SK-N-SH (cell line): ENCODE data around the gene SURF4. TPM values are rescaled to one million over a fixed set of nuclear protein-coding genes. Genes with fewer than 3 reads are reported as not detected.
"Not testable (repeated sequence)": the region's sequence is repeated elsewhere in the genome, so short reads cannot be mapped to it uniquely, and the experiment has no call there.

Experiments used
- CTCF ChIA-PET: fragments of 300-600, 350-600 bp; formaldehyde crosslinking; extraction: SDS; loops from one replicate; lab custom pipeline; 2021; lab: Yijun Ruan, JAX
- POLR2A ChIA-PET: fragments of 350-600 bp; sonication (Branson Sonifier 250); formaldehyde crosslinking; extraction: SDS; loops from one replicate; lab custom pipeline; 2020; ENCODE audit warnings: antibody characterized with exemption, inconsistent platforms; lab: Yijun Ruan, JAX
- DNase-seq: peaks from one replicate; pipeline ENCODE4 v3.0.0; 2012
- H2AFZ ChIP-seq: fragments of 200-600 bp; sonication (generic); 2 replicates; pipeline ENCODE4 v1.8.1; 2016; ENCODE audit warnings: antibody characterized with exemption, mild to moderate bottlenecking, low read depth
- H3F3A ChIP-seq: fragments of 200-600 bp; sonication (generic); replicated peaks from 2 replicates; pipeline ENCODE3; 2016; ENCODE audit warnings: antibody characterized with exemption, mild to moderate bottlenecking; ENCODE audit not compliant: insufficient read depth
- H3K27ac ChIP-seq, 2 experiments: fragments of 200-500 bp in 1 of 2; fragments of 200-600 bp in 1 of 2; sonication (Bioruptor generic) in 1 of 2; sonication (generic), shearing (Covaris generic) in 1 of 2; 2 replicates each; pipeline versions ENCODE4 v1.5.1 to v1.6.1; 2014 to 2016; ENCODE audit warnings: low read depth in 2 of 2, inconsistent platforms in 1 of 2, low read length in 1 of 2, mild to moderate bottlenecking in 1 of 2, mixed read lengths in 1 of 2
- H3K27me3 ChIP-seq: fragments of 200-600 bp; sonication (generic), shearing (Covaris generic); 2 replicates; pipeline ENCODE4 v1.6.1; 2016; ENCODE audit warnings: mixed run types; ENCODE audit not compliant: insufficient read depth
- H3K36me3 ChIP-seq, 2 experiments: fragments of 200-500 bp in 1 of 2; fragments of 200-600 bp in 1 of 2; sonication (Bioruptor generic) in 1 of 2; sonication (generic) in 1 of 2; replicated peaks in 1 of 2; 2 replicates each; pipeline versions ENCODE3 to v1.5.1; 2014 to 2016; ENCODE audit warnings: low read length in 1 of 2, mild to moderate bottlenecking in 1 of 2; ENCODE audit not compliant: insufficient read depth in 2 of 2, control insufficient read depth in 1 of 2
- H3K4me1 ChIP-seq, 2 experiments: fragments of 200-500 bp in 1 of 2; fragments of 200-600 bp in 1 of 2; sonication (Bioruptor generic) in 1 of 2; sonication (generic), shearing (Covaris generic) in 1 of 2; 2 replicates each; pipeline versions ENCODE4 v1.5.1 to v1.6.1; 2014 to 2016; ENCODE audit warnings: low read depth in 1 of 2, low read length in 1 of 2, mixed run types in 1 of 2; ENCODE audit not compliant: insufficient read depth in 2 of 2, control insufficient read depth in 1 of 2
- H3K4me2 ChIP-seq: fragments of 200-600 bp; sonication (generic), shearing (Covaris generic); 2 replicates; pipeline ENCODE4 v1.6.1; 2017; ENCODE audit warnings: mixed run types
- H3K4me3 ChIP-seq, 2 experiments: fragments of 200-500 bp in 1 of 2; fragments of 200-600 bp in 1 of 2; sonication (Bioruptor generic) in 1 of 2; sonication (generic), shearing (Covaris generic) in 1 of 2; 2 replicates each; pipeline versions ENCODE4 v1.5.1 to v1.8.1; 2014 to 2016; ENCODE audit warnings: low read depth in 2 of 2, inconsistent platforms in 1 of 2, low read length in 1 of 2, mild to moderate bottlenecking in 1 of 2, mixed read lengths in 1 of 2, moderate library complexity in 1 of 2
- H3K79me2 ChIP-seq: fragments of 200-600 bp; sonication (generic); 2 replicates; pipeline ENCODE4 v1.8.1; 2017; ENCODE audit warnings: mild to moderate bottlenecking; ENCODE audit not compliant: insufficient read depth
- H3K9ac ChIP-seq: fragments of 200-600 bp; sonication (generic); 2 replicates; pipeline ENCODE4 v1.6.1; 2017; ENCODE audit warnings: mixed run types
- H3K9me2 ChIP-seq: fragments of 200-600 bp; sonication (generic); 2 replicates; pipeline ENCODE4 v1.6.1; 2017; ENCODE audit warnings: mixed run types
- H3K9me3 ChIP-seq: fragments of 200-600 bp; sonication (generic); 2 replicates; pipeline ENCODE4 v1.6.1; 2017; ENCODE audit warnings: mixed run types, mild to moderate bottlenecking, moderate library complexity
- H4K20me1 ChIP-seq: fragments of 200-600 bp; sonication (generic); 2 replicates; pipeline ENCODE4 v1.6.1; 2017; ENCODE audit warnings: mild to moderate bottlenecking, mixed run types; ENCODE audit not compliant: insufficient read depth
- ELF1 ChIP-seq: IDR thresholded peaks from 2 replicates; pipeline ENCODE4 v1.4.0; 2012
- GABPA ChIP-seq: IDR thresholded peaks from 2 replicates; pipeline ENCODE4 v1.4.0; 2012; ENCODE audit warnings: low read depth, mild to moderate bottlenecking
- GATA2 ChIP-seq: sonication (generic); formaldehyde crosslinking; IDR thresholded peaks from 2 replicates; pipeline ENCODE4 v1.5.0; 2020; ENCODE audit warnings: mild to moderate bottlenecking, missing genetic modification reagents
- JUND ChIP-seq: IDR thresholded peaks from 2 replicates; pipeline ENCODE4 v1.4.0; 2012
- MEF2A ChIP-seq: IDR thresholded peaks from 2 replicates; pipeline ENCODE4 v1.4.0; 2012; ENCODE audit warnings: low read depth, borderline replicate concordance
- RCOR1 ChIP-seq: fragments of 150-350 bp; IDR thresholded peaks from 2 replicates; pipeline ENCODE4 v1.6.1; 2017; ENCODE audit warnings: antibody characterized with exemption, low read length
- RFX5 ChIP-seq: IDR thresholded peaks from 2 replicates; pipeline ENCODE4 v1.6.1; 2012; ENCODE audit warnings: mild to moderate bottlenecking, improper control_type of control experiment, low read length
- SIN3A ChIP-seq: IDR thresholded peaks from 2 replicates; pipeline ENCODE4 v1.6.1; 2012; ENCODE audit warnings: low read depth, mild to moderate bottlenecking, low read length, moderate library complexity, borderline replicate concordance
- TCF12 ChIP-seq: IDR thresholded peaks from 2 replicates; pipeline ENCODE4 v1.4.0; 2012
- YY1 ChIP-seq: IDR thresholded peaks from 2 replicates; pipeline ENCODE4 v1.4.0; 2012; ENCODE audit warnings: low read depth, mild to moderate bottlenecking
- WGBS: methylation state at CpG from one replicate; pipeline ENCODE4 v1.1.6; 2017; ENCODE audit warnings: low lambda C conversion rate; 5-methylcytosine and 5-hydroxymethylcytosine counted together
- polyA plus RNA-seq, 3 experiments: library from polyadenylated mRNA; depleted of rRNA; stranded (reverse); fragments of >200 nt; gene quantifications; 2 replicates each; pipeline ENCODE4 v1.2.3, GENCODE V29; 2012
- TF ChIP-seq, protein P1 (sequence below): IDR thresholded peaks from 2 replicates; pipeline ENCODE4 v1.4.0; 2012; ENCODE audit warnings: low read depth
- TF ChIP-seq, protein P2 (sequence below): fragments of 200-600 bp; sonication (generic); IDR thresholded peaks from 2 replicates; pipeline ENCODE4 v1.6.1; 2017; ENCODE audit warnings: antibody characterized with exemption, mild to moderate bottlenecking, moderate library complexity

The SURF4 gene
- polyA plus RNA-seq, 1 of the 3 experiments (the other 2 are of a cell fraction) = 165 TPM

- Histone ChIP-seq H3K4me1 (no peaks in the 10 kb centered on the region), H3K36me3 (no peaks in the 10 kb centered on the region), H3F3A (no peaks in the 10 kb centered on the region), H3K9ac (no peak overlapping the region), H3K9me2 (no peaks in the 10 kb centered on the region), H4K20me1 (no peaks in the 10 kb centered on the region), H3K79me2 (no peaks in the 10 kb centered on the region), H3K9me3 (no peaks in the 10 kb centered on the region), H3K27me3 (no peaks in the 10 kb centered on the region), H3K27ac (no peak overlapping the region), H3K4me3 (no peak overlapping the region), H3K4me2 (no peak overlapping the region), H2AFZ (no peak overlapping the region)
- POLR2A ChIA-PET = no interaction called here
- CTCF ChIA-PET = interaction anchor here (1.0 kb wide), 1 partner anchor 17 kb away, joined by 3 read pairs; no protein-coding TSS in a partner anchor
- no peak for DNase-seq
- no peak for TF ChIP-seq JUND
- TF ChIP-seq GABPA = no peak
- TF ChIP-seq GATA2 (CRISPR knock-in tag) = no peak
- no peak for TF ChIP-seq TCF12
- TF ChIP-seq ELF1 = no peak
- no peak for TF ChIP-seq YY1
- no peak for TF ChIP-seq SIN3A
- TF ChIP-seq RCOR1 = no peak
- TF ChIP-seq RFX5 = no peak
- TF ChIP-seq, protein P1, sequence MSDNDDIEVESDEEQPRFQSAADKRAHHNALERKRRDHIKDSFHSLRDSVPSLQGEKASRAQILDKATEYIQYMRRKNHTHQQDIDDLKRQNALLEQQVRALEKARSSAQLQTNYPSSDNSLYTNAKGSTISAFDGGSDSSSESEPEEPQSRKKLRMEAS = no peak
- no peak for TF ChIP-seq MEF2A
- TF ChIP-seq, protein P2, sequence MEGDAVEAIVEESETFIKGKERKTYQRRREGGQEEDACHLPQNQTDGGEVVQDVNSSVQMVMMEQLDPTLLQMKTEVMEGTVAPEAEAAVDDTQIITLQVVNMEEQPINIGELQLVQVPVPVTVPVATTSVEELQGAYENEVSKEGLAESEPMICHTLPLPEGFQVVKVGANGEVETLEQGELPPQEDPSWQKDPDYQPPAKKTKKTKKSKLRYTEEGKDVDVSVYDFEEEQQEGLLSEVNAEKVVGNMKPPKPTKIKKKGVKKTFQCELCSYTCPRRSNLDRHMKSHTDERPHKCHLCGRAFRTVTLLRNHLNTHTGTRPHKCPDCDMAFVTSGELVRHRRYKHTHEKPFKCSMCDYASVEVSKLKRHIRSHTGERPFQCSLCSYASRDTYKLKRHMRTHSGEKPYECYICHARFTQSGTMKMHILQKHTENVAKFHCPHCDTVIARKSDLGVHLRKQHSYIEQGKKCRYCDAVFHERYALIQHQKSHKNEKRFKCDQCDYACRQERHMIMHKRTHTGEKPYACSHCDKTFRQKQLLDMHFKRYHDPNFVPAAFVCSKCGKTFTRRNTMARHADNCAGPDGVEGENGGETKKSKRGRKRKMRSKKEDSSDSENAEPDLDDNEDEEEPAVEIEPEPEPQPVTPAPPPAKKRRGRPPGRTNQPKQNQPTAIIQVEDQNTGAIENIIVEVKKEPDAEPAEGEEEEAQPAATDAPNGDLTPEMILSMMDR = no peak
- WGBS = 45% methylated on average over 3 of the region's 3 CpGs
Measured at GRCh38 chr9:133393399-133393798, 17.5 kb upstream of the SURF4 start.

GRCh38 chr9:133392308-133392707, 16.4 kb upstream of the SURF4 start:
- H3K36me3 ChIP-seq, H3K9ac ChIP-seq, H3K9me3 ChIP-seq, H3K27me3 ChIP-seq, H3K27ac ChIP-seq, H4K20me1 ChIP-seq, POLR2A ChIA-PET, H3K4me1 ChIP-seq, CTCF ChIA-PET, H3K9me2 ChIP-seq, H3F3A ChIP-seq, DNase-seq, H3K4me3 ChIP-seq, H2AFZ ChIP-seq, H3K79me2 ChIP-seq, H3K4me2 ChIP-seq: not testable (repeated sequence)
- 80% methylated on average over 3 of the region's 3 CpGs for WGBS

DNA sequence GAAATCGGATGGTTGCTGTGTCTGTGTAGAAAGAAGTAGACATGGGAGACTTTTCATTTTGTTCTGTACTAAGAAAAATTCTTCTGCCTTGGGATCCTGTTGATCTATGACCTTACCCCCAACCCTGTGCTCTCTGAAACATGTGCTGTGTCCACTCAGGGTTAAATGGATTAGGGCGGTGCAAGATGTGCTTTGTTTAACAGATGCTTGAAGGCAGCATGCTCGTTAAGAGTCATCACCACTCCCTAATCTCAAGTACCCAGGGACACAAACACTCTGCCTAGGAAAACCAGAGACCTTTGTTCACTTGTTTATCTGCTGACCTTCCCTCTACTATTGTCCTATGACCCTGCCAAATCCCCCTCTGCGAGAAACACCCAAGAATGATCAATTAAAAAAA, 15.6 kb upstream of the SURF4 start:
- DNase-seq, H3F3A ChIP-seq, H4K20me1 ChIP-seq, H3K9me2 ChIP-seq, H3K27ac ChIP-seq, H3K79me2 ChIP-seq, H3K9ac ChIP-seq, H3K4me3 ChIP-seq, CTCF ChIA-PET, H2AFZ ChIP-seq, POLR2A ChIA-PET, H3K36me3 ChIP-seq, H3K4me2 ChIP-seq, H3K4me1 ChIP-seq, H3K9me3 ChIP-seq, H3K27me3 ChIP-seq: not testable (repeated sequence)
- 8% methylated on average over 1 of the region's 4 CpGs for WGBS
